Activated effector memory CD4-positive, alpha-beta T cell treated with anti-CD3 and anti-CD28 coated beads, Interleukin-2, amount 50 U/mL, for 16 hours (primary cell): ENCODE results near the gene TRIM14.
"Not testable (repeated sequence)": the region's sequence is repeated elsewhere in the genome, so short reads cannot be mapped to it uniquely, and the experiment has no call there.

Source experiments
- DNase-seq: peaks from one replicate; pipeline ENCODE4 v3.0.0-alpha.2; 2020

The TRIM14 gene

DNA sequence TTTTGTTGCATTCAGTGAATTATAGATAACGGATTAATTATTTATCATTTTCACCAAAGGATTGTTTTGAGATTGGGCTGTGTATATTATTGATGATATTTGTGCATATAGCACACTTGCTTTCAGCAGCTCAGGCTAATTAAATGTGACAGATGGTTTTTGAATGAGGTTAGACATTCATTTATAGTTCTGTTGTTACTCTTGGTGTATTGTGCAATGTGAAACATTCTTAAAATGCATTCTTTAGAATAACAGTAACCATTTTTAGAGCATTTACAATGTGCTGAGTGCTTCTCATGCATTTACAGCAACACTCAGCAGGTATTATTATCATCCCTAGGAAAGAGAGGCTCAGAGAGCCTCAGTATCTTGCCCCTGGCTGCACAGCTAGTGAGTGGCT, 38.7 kb downstream of the TRIM14 start:
- no peak for DNase-seq

DNA sequence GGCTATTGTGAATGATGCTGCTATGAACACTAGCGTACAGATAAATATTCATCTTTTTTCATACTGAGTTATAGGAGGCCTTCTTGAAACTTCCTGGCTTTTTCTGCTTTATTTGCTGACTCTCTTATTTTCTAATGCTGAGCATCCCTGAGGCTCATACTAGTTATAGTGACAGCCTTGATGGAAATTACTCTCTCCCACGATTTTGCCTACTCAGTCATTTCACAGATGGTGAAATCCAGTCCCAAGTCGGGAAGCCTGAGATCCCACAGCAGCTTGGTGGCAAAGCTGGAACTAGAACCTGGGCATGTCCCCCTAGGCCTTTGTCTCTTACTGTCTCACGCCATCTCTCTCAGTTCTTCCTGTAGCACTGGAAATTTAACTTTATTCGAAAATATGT, 40.1 kb downstream of the TRIM14 start:
- no peak for DNase-seq

- not testable (repeated sequence) for DNase-seq
These were observed 42.5 kb downstream of the TRIM14 start for GRCh38 chr9:98076514-98076890.

DNA sequence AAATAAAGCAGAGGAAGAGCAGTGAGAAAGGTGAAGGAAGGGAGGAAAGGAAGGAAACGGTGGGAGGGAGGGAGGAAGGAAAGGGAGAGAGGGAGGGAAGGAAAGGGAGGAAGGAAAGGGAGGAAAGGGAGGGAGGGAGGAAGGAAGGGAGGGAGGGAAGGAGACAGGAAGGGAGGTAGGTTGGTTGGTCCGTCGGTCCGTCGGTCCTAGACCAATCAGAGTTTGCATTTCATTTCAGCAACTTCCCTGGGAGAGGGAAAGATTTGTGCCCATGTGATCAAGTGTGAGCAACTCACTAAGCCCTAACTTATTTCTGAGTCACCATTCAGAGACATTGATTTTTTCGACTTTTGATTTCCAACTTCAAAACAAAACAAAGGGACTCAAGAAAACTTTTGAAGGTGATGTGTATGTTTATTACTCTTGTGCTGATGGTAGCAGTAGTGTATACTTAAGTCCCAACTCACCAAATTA, 43.7 kb downstream of the TRIM14 start:
- no peak for DNase-seq

- peak; percentile 89 for DNase-seq
These were observed 44.7 kb downstream of the TRIM14 start for GRCh38 chr9:98074115-98074990.

DNA sequence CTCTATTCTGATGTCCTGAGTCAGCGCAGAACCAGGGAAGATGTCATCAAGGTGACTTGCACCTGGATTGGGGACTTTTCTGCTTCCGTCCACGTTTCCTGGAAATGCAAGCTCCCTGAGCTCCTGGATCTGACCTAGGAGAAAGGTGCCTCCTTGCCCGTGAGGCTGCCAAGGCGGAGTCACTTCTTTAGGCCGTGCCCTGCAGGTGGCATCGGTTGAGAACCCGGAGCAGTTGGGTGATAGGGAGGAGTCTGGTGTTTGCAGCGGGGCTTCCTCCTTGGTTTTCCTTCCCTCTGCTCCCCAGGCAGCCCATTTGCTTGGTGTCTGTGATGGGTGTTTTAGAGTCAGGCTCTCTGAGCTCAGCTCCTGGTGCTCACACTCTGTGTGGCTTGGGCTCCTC, 47.3 kb downstream of the TRIM14 start:
- no peak for DNase-seq

- DNase-seq, result no peak
These were observed 48.3 kb downstream of the TRIM14 start for GRCh38 chr9:98070704-98071103.

GRCh38 chr9:98069551-98069950, 49.5 kb downstream of the TRIM14 start:
- no peak for DNase-seq

DNA sequence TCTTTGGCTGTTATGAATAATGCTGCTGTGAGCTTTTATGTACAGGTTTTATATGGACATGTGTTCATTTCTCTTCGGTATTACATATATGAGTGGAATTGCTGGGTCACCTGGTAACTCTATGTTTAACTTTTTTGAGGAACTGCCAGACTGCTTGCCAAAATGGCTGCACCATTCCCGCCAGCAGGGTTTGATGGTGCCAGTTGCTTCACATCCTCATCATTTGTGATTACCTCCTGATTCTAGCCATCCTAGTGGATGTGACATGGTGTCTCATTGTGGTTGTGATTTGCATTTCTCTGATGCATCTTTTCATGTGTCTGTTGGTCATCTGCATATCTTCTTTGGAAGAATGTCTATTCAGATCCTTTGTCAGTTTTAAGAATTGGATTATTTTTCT, 51.8 kb downstream of the TRIM14 start:
- no peak for DNase-seq

DNA sequence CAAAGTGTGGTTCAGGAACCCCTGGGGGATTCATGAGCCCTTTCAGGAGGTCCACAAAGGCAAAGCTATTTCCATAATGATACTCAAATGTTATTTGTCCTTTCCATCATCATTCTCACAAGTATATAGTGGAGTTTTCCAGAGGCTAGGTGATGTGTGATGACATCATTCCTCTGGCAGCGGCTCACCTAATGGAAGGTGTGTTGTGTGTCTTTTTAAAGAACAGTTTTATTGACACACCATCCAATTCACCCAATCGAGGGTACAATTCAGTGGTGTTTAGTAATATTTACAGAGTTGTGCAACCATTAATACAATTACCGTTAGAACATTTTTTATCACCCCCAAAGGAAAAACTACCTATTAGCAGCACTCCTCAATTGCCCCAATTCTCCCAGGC, 52.8 kb downstream of the TRIM14 start:
- no peak for DNase-seq

- DNase-seq, result no peak
These were observed 54.2 kb downstream of the TRIM14 start for GRCh38 chr9:98064623-98065392.

DNA sequence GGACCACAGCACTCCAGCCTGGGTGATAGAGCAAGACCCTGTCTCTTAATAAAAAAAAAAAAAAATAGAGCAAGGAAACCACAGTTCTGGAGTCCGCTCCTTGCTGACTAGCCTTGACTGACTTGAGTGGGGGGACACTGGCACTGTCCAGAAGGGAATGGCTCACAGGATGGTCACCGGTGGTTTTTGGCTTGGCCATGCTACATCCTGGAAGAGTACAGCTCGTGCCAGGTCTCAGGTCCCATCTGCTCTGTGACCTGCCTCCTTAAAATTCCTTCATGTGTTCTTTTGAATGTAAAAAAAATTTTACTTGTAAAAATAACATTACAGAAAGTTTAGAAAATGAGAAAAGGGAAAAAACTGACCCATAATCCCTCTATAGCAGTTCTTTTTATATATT, 56.9 kb downstream of the TRIM14 start:
- DNase-seq, result no peak

- no peak for DNase-seq
These were observed 61.8 kb downstream of the TRIM14 start for GRCh38 chr9:98057138-98057799.

DNA sequence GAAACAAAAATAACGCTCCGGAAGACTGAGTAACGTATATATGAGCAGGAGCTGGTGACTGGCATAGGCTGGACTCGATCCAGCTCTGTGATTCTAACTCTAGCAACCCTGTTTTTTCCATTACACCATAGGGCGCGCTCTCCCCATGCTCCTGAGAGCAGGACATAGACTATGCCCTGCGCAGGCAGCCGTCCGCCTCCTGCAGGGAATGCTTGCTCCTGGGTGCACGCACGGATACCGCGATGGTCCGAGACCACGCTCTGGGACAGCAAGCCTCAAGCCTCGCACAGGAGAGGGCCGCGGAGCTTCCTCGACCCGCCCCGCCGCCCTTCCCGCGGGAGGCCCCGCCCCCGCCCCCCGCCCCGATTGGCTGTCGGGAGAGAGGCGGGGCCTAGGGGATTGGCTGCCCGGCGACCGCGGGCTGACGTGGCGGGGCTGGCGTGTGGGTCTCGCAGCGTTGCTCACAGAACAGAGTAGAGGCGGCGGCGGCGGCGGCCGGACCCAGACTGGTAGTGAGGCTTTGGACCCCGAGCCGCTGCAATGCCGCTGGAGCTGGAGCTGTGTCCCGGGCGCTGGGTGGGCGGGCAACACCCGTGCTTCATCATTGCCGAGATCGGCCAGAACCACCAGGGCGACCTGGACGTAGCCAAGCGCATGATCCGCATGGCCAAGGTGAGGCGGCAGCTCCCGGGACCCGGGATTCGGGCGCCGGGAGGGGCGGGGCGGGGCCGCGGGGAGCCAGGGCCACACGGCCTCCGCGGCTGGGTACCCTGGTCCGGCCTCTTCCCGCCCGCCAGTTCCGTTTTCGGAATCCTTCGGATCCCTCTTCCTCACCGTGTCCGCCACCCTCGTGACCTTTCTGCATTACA, 62.5 kb downstream of the TRIM14 start, which contains the start of gene NANS:
TSS of gene NANS (plus strand) at position 464 of the 869 bp plus-strand sequence. CDS start at position 541, 77 bp downstream.
- peak; percentile 96 for DNase-seq

GRCh38 chr9:98054376-98054951, 64.6 kb downstream of the TRIM14 start:
- no peak for DNase-seq

DNA sequence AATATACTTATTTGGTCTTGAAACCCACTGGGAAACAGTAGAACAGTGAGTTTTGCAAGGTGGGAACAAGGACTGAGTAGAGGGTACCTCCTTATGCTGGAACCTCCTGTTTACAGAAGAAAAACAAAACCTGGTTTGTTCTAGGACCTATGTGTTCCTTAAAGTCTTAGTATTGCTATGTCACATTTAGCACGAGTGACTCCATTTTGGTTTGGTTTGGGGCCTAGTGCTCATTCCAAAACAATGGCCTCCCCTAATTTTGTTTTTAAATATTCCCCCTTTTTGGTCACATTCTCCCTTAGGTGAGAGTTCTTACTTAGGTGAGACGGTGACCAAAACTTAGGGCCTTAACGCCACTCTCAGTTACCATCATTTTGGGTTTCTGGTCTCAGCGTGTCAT, 68.7 kb downstream of the TRIM14 start:
- DNase-seq, result no peak

DNA sequence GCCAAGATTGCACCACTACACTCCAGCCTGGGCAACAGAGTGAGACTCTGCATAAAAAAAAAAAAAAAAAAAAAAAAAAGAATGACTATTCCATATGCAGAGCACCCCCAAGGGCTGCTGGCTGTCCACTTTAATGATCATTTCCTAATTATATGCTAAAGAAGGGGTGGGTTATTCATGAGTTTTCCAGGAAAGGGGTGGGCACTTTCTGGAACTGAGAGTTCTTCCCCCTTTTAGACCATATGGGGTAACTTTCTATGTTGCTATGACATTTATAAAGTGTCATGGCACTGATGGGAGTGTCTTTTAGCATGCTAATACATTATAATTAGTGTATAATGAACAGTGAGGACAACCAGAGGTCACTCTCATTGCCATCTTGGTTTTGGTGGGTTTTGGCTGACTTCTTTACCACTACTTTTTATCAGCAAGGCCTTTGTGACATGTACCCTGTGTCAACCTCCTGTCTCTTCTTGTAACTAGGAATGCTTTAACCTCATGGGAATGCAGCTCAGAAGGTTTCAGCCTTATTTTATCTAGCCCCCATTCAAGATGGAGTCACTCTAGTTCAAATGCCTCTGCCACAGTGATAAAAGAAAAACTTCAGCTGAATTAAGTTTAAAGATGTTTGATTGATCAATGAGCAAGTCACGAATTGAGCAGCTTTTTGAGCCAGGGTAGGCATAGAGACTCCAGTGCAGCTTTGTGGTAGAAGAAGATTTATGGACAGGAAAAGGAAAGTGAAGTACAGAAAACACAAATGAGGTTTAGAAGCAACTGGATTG, 69.5 kb downstream of the TRIM14 start:
- no peak for DNase-seq

- DNase-seq, result no peak
These were observed 72.0 kb downstream of the TRIM14 start for GRCh38 chr9:98047002-98047401.

DNA sequence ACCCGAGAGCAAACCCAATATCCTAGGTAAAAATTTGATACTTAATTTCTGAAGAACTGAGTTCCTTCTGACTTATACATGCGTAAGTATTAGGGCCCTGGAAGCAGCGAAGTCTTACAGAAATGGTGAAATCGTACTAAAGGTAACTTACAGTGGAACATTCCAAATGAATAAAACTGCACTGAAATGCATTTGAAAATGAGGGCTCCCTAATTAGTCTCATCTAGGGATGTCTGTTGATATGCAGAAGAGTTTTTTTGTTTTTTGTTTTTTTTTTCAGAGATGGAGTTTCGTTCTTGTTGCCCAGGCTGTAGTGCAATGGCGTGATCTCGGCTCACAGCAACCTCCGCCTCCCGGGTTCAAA, 72.9 kb downstream of the TRIM14 start:
- DNase-seq, result no peak

GRCh38 chr9:98045234-98046179, 73.5 kb downstream of the TRIM14 start:
- peak; percentile 65 for DNase-seq
